GM12878 (cell line): Measurements from ENCODE around the gene TLE3. TPM values are rescaled to one million over a fixed set of nuclear protein-coding genes. Genes with fewer than 3 reads are reported as not detected.

Experiments
- ATAC-seq: fragments of 200-7000 bp; cut with Tn5 transposase; 3 replicates; pipeline ENCODE4 v1.9.1; 2020; ENCODE audit warnings: mild to moderate bottlenecking, moderate library complexity
- BruUV-seq: library from RNA; stranded (reverse); fragments of 400-500 nt; replicated peaks from 2 replicates; lab custom pipeline; 2021; lab: Mats Ljungman, UMichigan
- CTCF ChIA-PET: fragments of 300-600 bp; sonication (Branson Sonifier 250); formaldehyde crosslinking; extraction: SDS; loops from one replicate; lab custom pipeline; 2021; ENCODE audit warnings: inconsistent platforms; lab: Yijun Ruan, JAX
- POLR2A ChIA-PET: fragments of 350-600 bp; formaldehyde crosslinking; extraction: SDS; loops from one replicate; lab custom pipeline; 2021; ENCODE audit warnings: inconsistent platforms; lab: Charles Lee
- RAD21 ChIA-PET: fragments of 300-600 bp; sonication (Branson Sonifier 250); formaldehyde crosslinking; loops from one replicate; lab custom pipeline; 2023; ENCODE audit warnings: antibody characterized with exemption; ENCODE audit not compliant: unreplicated experiment; lab: Charles Lee
- SMC1A ChIA-PET: fragments of 300-600 bp; sonication (Branson Sonifier 250); formaldehyde crosslinking; loops from one replicate; lab custom pipeline; 2023; ENCODE audit not compliant: unreplicated experiment, uncharacterized antibody; lab: Charles Lee
- DNase-seq: peaks from one replicate; pipeline ENCODE4 v3.0.0-alpha.2; 2011; ENCODE audit warnings: low read depth, low spot score
- FAIRE-seq: peaks from 3 replicates; lab custom pipeline; 2011; peaks lifted over from hg19 to GRCh38; lab: Jason Lieb, UNC
- H2AFZ ChIP-seq: 2 replicates; pipeline ENCODE4 v1.6.0; 2011; ENCODE audit warnings: low read depth, low read length, control low read depth; ENCODE audit not compliant: control insufficient read depth
- H3K27ac ChIP-seq: 2 replicates; pipeline ENCODE4 v1.5.1; 2011; ENCODE audit warnings: control low read depth; ENCODE audit not compliant: control insufficient read depth, insufficient read depth
- H3K27me3 ChIP-seq, 2 experiments: replicated peaks in 1 of 2; 2 replicates each; pipeline versions ENCODE4 v1.6.0 to v1.6.1; 2011; ENCODE audit warnings: low read length in 1 of 2; ENCODE audit not compliant: control insufficient read depth in 2 of 2, insufficient read depth in 2 of 2
- H3K36me3 ChIP-seq, 2 experiments: 2 replicates each; pipeline ENCODE4 v1.5.1; 2011; ENCODE audit warnings: low read length in 1 of 2; ENCODE audit not compliant: control insufficient read depth in 2 of 2, insufficient read depth in 2 of 2
- H3K4me1 ChIP-seq: 2 replicates; pipeline ENCODE4 v1.6.1; 2011; ENCODE audit warnings: mild to moderate bottlenecking, low read length, moderate library complexity, mixed read lengths; ENCODE audit not compliant: control insufficient read depth, insufficient read depth
- H3K4me2 ChIP-seq: 2 replicates; pipeline ENCODE4 v1.6.0; 2011; ENCODE audit warnings: control low read depth; ENCODE audit not compliant: control insufficient read depth, insufficient read depth
- H3K4me3 ChIP-seq: fragments of 200-600 bp; sonication (generic); 2 replicates; pipeline ENCODE4 v1.5.1; 2016
- H3K79me2 ChIP-seq: 2 replicates; pipeline ENCODE4 v1.6.0; 2011; ENCODE audit warnings: low read length; ENCODE audit not compliant: control insufficient read depth, insufficient read depth
- H3K9ac ChIP-seq: 2 replicates; pipeline ENCODE4 v1.8.0; 2011; ENCODE audit warnings: low read length, control low read depth, mixed read lengths; ENCODE audit not compliant: control insufficient read depth, insufficient read depth
- H3K9me3 ChIP-seq: replicated peaks from 3 replicates; pipeline ENCODE4 v1.5.1; 2011; ENCODE audit warnings: mild to moderate bottlenecking, low read length; ENCODE audit not compliant: control insufficient read depth, insufficient read depth
- H4K20me1 ChIP-seq: 2 replicates; pipeline ENCODE4 v1.6.0; 2011; ENCODE audit not compliant: control insufficient read depth, insufficient read depth
- EP300 ChIP-seq, 2 experiments: fragments of 150-350 bp in 1 of 2; IDR thresholded peaks; 2 replicates each; pipeline ENCODE4 v1.6.1; 2011 to 2012; ENCODE audit warnings: low read depth in 2 of 2, low read length in 2 of 2, borderline replicate concordance in 1 of 2, improper control_type of control experiment in 1 of 2, inconsistent platforms in 1 of 2; ENCODE audit not compliant: control insufficient read depth in 1 of 2
- HCFC1 ChIP-seq: fragments of 150-350 bp; IDR thresholded peaks from 2 replicates; pipeline ENCODE4 v1.6.1; 2014; ENCODE audit warnings: low read length
- IKZF2 ChIP-seq, 2 experiments: fragments of 450-650 bp; IDR thresholded peaks; 2 replicates each; pipeline ENCODE4 v1.6.1; 2017; ENCODE audit warnings: mild to moderate bottlenecking in 2 of 2, moderate library complexity in 2 of 2
- KDM1A ChIP-seq: fragments of 200-600 bp; sonication (generic); IDR thresholded peaks from 2 replicates; pipeline ENCODE4 v1.6.1; 2016; ENCODE audit warnings: borderline replicate concordance
- RELA ChIP-seq: fragments of 450-650 bp; IDR thresholded peaks from 2 replicates; pipeline ENCODE4 v1.8.0; 2014; ENCODE audit warnings: borderline replicate concordance; ENCODE audit not compliant: partially characterized antibody
- RFX5 ChIP-seq: IDR thresholded peaks from 2 replicates; pipeline ENCODE4 v1.6.1; 2011; ENCODE audit warnings: low read depth, low read length, improper control_type of control experiment
- SREBF2 ChIP-seq: IDR thresholded peaks from 2 replicates; pipeline ENCODE4 v1.6.1; 2012; ENCODE audit warnings: mild to moderate bottlenecking, low read length
- ZNF274 ChIP-seq: IDR thresholded peaks from one replicate; pipeline ENCODE4 v1.8.0; 2011; ENCODE audit not compliant: insufficient read length, insufficient read depth
- ZNF384 ChIP-seq: IDR thresholded peaks from 2 replicates; pipeline ENCODE4 v1.6.1; 2012; ENCODE audit warnings: low read depth, mild to moderate bottlenecking, low read length, improper control_type of control experiment, borderline replicate concordance
- WGBS: methylation state at CpG from one replicate; pipeline ENCODE4 v1.1.6; 2016; ENCODE audit warnings: low lambda C conversion rate; ENCODE audit not compliant: insufficient replicate concordance, insufficient coverage; ENCODE audit errors: missing lambda C conversion rate; 5-methylcytosine and 5-hydroxymethylcytosine counted together
- in situ Hi-C: fragments of 300-500 bp; cut with MboI; formaldehyde crosslinking; loops from 9 replicates; pipeline ENCODE4 v1.14.3; 2018; ENCODE audit warnings: mixed read lengths
- intact Hi-C: fragments of 100-400 bp; cut with micrococcal nuclease; formaldehyde crosslinking; loops from one replicate; pipeline ENCODE4 v1.14.2; 2022; ENCODE audit not compliant: unreplicated experiment
- polyA plus RNA-seq, 11 experiments: library from polyadenylated mRNA; depleted of rRNA in 4 of 11; unstranded in 6 of 11; stranded (reverse) in 5 of 11; fragments of >200 nt; fragmentation: Nextera tagmentation in 4 of 11; fragmentation: Illumina TruSeq in 1 of 11; extraction: Ambion mirVana in 4 of 11; extraction: Trizol in 1 of 11; gene quantifications; 1 replicate in 1 of 11; 2 replicates in 10 of 11; pipeline versions ENCODE4 v1.2.1 to v1.2.3, GENCODE V29; 2011 to 2016; ENCODE audit warnings: inconsistent platforms in 2 of 11, missing spikeins in 2 of 11, low read depth in 1 of 11
- total RNA-seq, 4 experiments: library from RNA; depleted of rRNA in 3 of 4; stranded (reverse); fragments of >200 nt in 3 of 4; fragmentation: Illumina TruSeq in 1 of 4; extraction: Trizol in 1 of 4; gene quantifications; 2 replicates each; pipeline versions ENCODE4 v1.2.1 to v1.2.3, GENCODE V29; 2013 to 2021
- TF ChIP-seq, protein P1 (sequence below): fragments of 150-350 bp; IDR thresholded peaks from 2 replicates; pipeline ENCODE4 v1.6.1; 2016; ENCODE audit warnings: low read depth, low read length
- TF ChIP-seq, protein P2 (sequence below): fragments of 450-650 bp; conservative IDR thresholded peaks from 2 replicates; pipeline ENCODE4 v1.6.1; 2017; ENCODE audit warnings: mild to moderate bottlenecking, moderate library complexity
- TF ChIP-seq, protein P3 (sequence below): fragments of 450-650 bp; IDR thresholded peaks from 2 replicates; pipeline ENCODE4 v1.6.1; 2017; ENCODE audit warnings: mild to moderate bottlenecking, moderate library complexity
- TF ChIP-seq, protein P4 (sequence below): IDR thresholded peaks from 2 replicates; pipeline ENCODE4 v1.6.1; 2011; ENCODE audit warnings: borderline replicate concordance, low read depth, mild to moderate bottlenecking, moderate library complexity, mixed read lengths, low read length; ENCODE audit not compliant: insufficient read depth; ENCODE audit errors: extremely low read length

Gene TLE3
- total and polyA plus RNA-seq, 10 of the 15 experiments (the other 5 are each of a cell fraction or from before 2014, with no cell fraction given), result 1.2 to 65.5 (median 9.7) TPM

GRCh38 chr15:70033109-70033508 is 64.6 kb downstream of the TLE3 start (continued):
- TF ChIP-seq, protein P1, sequence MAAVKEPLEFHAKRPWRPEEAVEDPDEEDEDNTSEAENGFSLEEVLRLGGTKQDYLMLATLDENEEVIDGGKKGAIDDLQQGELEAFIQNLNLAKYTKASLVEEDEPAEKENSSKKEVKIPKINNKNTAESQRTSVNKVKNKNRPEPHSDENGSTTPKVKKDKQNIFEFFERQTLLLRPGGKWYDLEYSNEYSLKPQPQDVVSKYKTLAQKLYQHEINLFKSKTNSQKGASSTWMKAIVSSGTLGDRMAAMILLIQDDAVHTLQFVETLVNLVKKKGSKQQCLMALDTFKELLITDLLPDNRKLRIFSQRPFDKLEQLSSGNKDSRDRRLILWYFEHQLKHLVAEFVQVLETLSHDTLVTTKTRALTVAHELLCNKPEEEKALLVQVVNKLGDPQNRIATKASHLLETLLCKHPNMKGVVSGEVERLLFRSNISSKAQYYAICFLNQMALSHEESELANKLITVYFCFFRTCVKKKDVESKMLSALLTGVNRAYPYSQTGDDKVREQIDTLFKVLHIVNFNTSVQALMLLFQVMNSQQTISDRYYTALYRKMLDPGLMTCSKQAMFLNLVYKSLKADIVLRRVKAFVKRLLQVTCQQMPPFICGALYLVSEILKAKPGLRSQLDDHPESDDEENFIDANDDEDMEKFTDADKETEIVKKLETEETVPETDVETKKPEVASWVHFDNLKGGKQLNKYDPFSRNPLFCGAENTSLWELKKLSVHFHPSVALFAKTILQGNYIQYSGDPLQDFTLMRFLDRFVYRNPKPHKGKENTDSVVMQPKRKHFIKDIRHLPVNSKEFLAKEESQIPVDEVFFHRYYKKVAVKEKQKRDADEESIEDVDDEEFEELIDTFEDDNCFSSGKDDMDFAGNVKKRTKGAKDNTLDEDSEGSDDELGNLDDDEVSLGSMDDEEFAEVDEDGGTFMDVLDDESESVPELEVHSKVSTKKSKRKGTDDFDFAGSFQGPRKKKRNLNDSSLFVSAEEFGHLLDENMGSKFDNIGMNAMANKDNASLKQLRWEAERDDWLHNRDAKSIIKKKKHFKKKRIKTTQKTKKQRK, result no peak
- TF ChIP-seq RELA (no peak), ZNF274 (no peak), RFX5 (no peak), SREBF2 (no peak), ZNF384 (no peak), KDM1A (no peak)

DNA sequence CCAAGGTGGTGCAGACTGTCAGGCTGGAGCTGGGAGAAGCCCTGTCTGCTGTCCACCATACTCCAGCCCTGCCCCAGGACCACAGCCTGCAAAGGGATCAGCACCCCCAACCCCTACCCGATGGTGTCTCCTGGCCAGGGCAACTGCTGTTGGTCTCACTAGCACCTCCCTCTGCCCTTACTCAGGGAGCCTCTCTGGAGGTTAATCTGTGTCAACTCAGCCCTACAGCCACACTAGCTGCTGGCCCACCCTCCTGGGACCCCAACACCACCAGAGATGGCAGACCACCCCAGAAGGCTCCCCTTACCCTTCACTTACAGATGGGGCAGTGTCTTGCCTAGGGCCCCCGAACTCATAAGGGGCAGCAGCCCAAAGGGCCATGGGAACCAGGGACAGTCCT is 65.2 kb downstream of the TLE3 start:
- FAIRE-seq, result no peak
- TF ChIP-seq IKZF2 (IDR thresholded peaks at IDR 0.05), result no peak
- TF ChIP-seq EP300 (IDR thresholded peaks at IDR 0.05; ENCODE audit: borderline replicate concordance in 1 of 2, control insufficient read depth in 1 of 2, low read depth in 2 of 2, low read length in 2 of 2), result no peak
- TF ChIP-seq, protein P2, sequence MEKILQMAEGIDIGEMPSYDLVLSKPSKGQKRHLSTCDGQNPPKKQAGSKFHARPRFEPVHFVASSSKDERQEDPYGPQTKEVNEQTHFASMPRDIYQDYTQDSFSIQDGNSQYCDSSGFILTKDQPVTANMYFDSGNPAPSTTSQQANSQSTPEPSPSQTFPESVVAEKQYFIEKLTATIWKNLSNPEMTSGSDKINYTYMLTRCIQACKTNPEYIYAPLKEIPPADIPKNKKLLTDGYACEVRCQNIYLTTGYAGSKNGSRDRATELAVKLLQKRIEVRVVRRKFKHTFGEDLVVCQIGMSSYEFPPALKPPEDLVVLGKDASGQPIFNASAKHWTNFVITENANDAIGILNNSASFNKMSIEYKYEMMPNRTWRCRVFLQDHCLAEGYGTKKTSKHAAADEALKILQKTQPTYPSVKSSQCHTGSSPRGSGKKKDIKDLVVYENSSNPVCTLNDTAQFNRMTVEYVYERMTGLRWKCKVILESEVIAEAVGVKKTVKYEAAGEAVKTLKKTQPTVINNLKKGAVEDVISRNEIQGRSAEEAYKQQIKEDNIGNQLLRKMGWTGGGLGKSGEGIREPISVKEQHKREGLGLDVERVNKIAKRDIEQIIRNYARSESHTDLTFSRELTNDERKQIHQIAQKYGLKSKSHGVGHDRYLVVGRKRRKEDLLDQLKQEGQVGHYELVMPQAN, result no peak
- TF ChIP-seq, protein P3, sequence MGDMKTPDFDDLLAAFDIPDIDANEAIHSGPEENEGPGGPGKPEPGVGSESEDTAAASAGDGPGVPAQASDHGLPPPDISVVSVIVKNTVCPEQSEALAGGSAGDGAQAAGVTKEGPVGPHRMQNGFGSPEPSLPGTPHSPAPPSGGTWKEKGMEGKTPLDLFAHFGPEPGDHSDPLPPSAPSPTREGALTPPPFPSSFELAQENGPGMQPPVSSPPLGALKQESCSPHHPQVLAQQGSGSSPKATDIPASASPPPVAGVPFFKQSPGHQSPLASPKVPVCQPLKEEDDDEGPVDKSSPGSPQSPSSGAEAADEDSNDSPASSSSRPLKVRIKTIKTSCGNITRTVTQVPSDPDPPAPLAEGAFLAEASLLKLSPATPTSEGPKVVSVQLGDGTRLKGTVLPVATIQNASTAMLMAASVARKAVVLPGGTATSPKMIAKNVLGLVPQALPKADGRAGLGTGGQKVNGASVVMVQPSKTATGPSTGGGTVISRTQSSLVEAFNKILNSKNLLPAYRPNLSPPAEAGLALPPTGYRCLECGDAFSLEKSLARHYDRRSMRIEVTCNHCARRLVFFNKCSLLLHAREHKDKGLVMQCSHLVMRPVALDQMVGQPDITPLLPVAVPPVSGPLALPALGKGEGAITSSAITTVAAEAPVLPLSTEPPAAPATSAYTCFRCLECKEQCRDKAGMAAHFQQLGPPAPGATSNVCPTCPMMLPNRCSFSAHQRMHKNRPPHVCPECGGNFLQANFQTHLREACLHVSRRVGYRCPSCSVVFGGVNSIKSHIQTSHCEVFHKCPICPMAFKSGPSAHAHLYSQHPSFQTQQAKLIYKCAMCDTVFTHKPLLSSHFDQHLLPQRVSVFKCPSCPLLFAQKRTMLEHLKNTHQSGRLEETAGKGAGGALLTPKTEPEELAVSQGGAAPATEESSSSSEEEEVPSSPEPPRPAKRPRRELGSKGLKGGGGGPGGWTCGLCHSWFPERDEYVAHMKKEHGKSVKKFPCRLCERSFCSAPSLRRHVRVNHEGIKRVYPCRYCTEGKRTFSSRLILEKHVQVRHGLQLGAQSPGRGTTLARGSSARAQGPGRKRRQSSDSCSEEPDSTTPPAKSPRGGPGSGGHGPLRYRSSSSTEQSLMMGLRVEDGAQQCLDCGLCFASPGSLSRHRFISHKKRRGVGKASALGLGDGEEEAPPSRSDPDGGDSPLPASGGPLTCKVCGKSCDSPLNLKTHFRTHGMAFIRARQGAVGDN, result no peak
- TF ChIP-seq HCFC1, result no peak
- TF ChIP-seq, protein P4, sequence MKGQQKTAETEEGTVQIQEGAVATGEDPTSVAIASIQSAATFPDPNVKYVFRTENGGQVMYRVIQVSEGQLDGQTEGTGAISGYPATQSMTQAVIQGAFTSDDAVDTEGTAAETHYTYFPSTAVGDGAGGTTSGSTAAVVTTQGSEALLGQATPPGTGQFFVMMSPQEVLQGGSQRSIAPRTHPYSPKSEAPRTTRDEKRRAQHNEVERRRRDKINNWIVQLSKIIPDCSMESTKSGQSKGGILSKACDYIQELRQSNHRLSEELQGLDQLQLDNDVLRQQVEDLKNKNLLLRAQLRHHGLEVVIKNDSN, result no peak

More for the DNA sequence above, 65.2 kb downstream of the TLE3 start:
- ChIA-PET SMC1A (no interaction called here), POLR2A (no interaction called here), CTCF (no interaction called here), RAD21 (no interaction called here)
- Histone ChIP-seq H3K27ac (no peak overlapping the region), H3K9me3 (no peaks in the 10 kb centered on the region), H3K27me3 (no peaks in the 10 kb centered on the region), H3K79me2 (no peaks in the 10 kb centered on the region), H3K4me2 (no peak overlapping the region), H2AFZ (no peak overlapping the region), H3K9ac (no peak overlapping the region), H3K4me1 (peaks cover 32% of the 10 kb centered on the region), H3K36me3 (no peaks in the 10 kb centered on the region), H4K20me1 (no peaks in the 10 kb centered on the region), H3K4me3 (no peak overlapping the region)
- no peak for ATAC-seq
- 100% methylated on average over 2 of the region's 2 CpGs for WGBS
- in situ Hi-C loops, result no loop called here
- no peak for DNase-seq
- BruUV-seq, result no TSS peak
- intact Hi-C loops, result no loop called here
